Liver (tissue), 9 donors: ENCODE data around the gene TMEM44. TPM values are rescaled to one million over a fixed set of nuclear protein-coding genes. Genes with fewer than 3 reads are reported as not detected.

ENCODE experiments used
- DNase-seq: peaks from one replicate; pipeline ENCODE4 v3.0.0-alpha.2; 2017; ENCODE audit warnings: low spot score
- H3K27ac ChIP-seq, 2 donors: one replicate each; pipeline ENCODE4 v1.7.0; 2013; ENCODE audit warnings: inconsistent platforms in 2 of 2, low read length in 2 of 2, control low read depth in 1 of 2, low read depth in 1 of 2, mild to moderate bottlenecking in 1 of 2
- H3K27me3 ChIP-seq, 4 donors: one replicate each; pipeline versions ENCODE4 v1.6.1 to v1.7.0; 2013; ENCODE audit warnings: low read length in 3 of 4, inconsistent platforms in 1 of 4, mild to moderate bottlenecking in 1 of 4, moderate library complexity in 1 of 4; ENCODE audit not compliant: control insufficient read depth in 4 of 4, insufficient read depth in 4 of 4
- H3K36me3 ChIP-seq, 4 donors: one replicate each; pipeline versions ENCODE4 v1.6.1 to v1.7.0; 2013; ENCODE audit warnings: low read length in 3 of 4, mild to moderate bottlenecking in 3 of 4, low read depth in 1 of 4, moderate library complexity in 1 of 4; ENCODE audit not compliant: control insufficient read depth in 4 of 4, insufficient read depth in 3 of 4
- H3K4me1 ChIP-seq, 4 donors: one replicate each; pipeline versions ENCODE4 v1.6.1 to v1.7.0; 2013; ENCODE audit warnings: low read length in 3 of 4, mild to moderate bottlenecking in 3 of 4, moderate library complexity in 1 of 4; ENCODE audit not compliant: control insufficient read depth in 4 of 4, insufficient read depth in 4 of 4
- H3K4me3 ChIP-seq, 3 donors: one replicate each; pipeline versions ENCODE4 v1.6.1 to v1.7.0; 2013; ENCODE audit warnings: low read length in 3 of 3, control low read depth in 1 of 3, low read depth in 1 of 3, mild to moderate bottlenecking in 1 of 3
- H3K9ac ChIP-seq, 2 donors: one replicate each; pipeline ENCODE4 v1.7.0; 2013; ENCODE audit warnings: low read length in 2 of 2, mild to moderate bottlenecking in 2 of 2, moderate library complexity in 2 of 2, control low read depth in 1 of 2, low read depth in 1 of 2
- H3K9me3 ChIP-seq, 4 donors: one replicate each; pipeline versions ENCODE4 v1.6.1 to v1.7.0; 2013; ENCODE audit warnings: low read length in 3 of 4; ENCODE audit not compliant: control insufficient read depth in 4 of 4
- EGR1 ChIP-seq, 2 donors: IDR thresholded peaks; 2 replicates each; pipeline ENCODE4 v1.6.1; 2016 to 2018; ENCODE audit warnings: antibody characterized with exemption in 2 of 2, low read depth in 2 of 2
- FOXA1 ChIP-seq: IDR thresholded peaks from 2 replicates; pipeline ENCODE4 v1.6.1; 2016; ENCODE audit warnings: antibody characterized with exemption
- GABPA ChIP-seq, 2 donors: IDR thresholded peaks in 1 of 2; conservative IDR thresholded peaks in 1 of 2; 2 replicates each; pipeline ENCODE4 v1.6.1; 2016; ENCODE audit warnings: antibody characterized with exemption in 2 of 2, mild to moderate bottlenecking in 1 of 2, moderate library complexity in 1 of 2
- HNF4G ChIP-seq: IDR thresholded peaks from 2 replicates; pipeline ENCODE4 v1.6.1; 2016; ENCODE audit warnings: antibody characterized with exemption
- NR2F2 ChIP-seq: IDR thresholded peaks from 2 replicates; pipeline ENCODE4 v1.6.1; 2016; ENCODE audit warnings: antibody characterized with exemption
- RAD21 ChIP-seq, 2 donors: IDR thresholded peaks; 2 replicates each; pipeline ENCODE4 v1.6.1; 2016; ENCODE audit warnings: antibody characterized with exemption in 2 of 2, mild to moderate bottlenecking in 2 of 2
- RXRA ChIP-seq, 2 donors: IDR thresholded peaks; 2 replicates each; pipeline ENCODE4 v1.6.1; 2017 to 2018; ENCODE audit warnings: antibody characterized with exemption in 2 of 2, mild to moderate bottlenecking in 1 of 2
- YY1 ChIP-seq: IDR thresholded peaks from 2 replicates; pipeline ENCODE4 v1.6.1; 2016; ENCODE audit warnings: antibody characterized with exemption, mild to moderate bottlenecking
- WGBS: extraction: QIAGEN DNeasy Blood & Tissue Kit; methylation state at CpG from one replicate; pipeline ENCODE4 v1.1.7; 2013; 5-methylcytosine and 5-hydroxymethylcytosine counted together
- polyA plus RNA-seq, 2 donors: library from polyadenylated mRNA; stranded (reverse) in 1 of 2; unstranded in 1 of 2; fragments of 200-250 nt in 1 of 2; fragments of >200 nt in 1 of 2; fragmentation: Nextera tagmentation in 1 of 2; extraction: Ambion mirVana in 1 of 2; gene quantifications; one replicate each; pipeline versions ENCODE4 v1.2.1 to v1.2.3, GENCODE V29; 2013 to 2015
- total RNA-seq, 2 donors: library from RNA; depleted of rRNA; stranded (reverse); fragments of >200 nt; gene quantifications; one replicate each; pipeline ENCODE4 v1.2.3, GENCODE V29; 2014
- TF ChIP-seq, protein P1 (sequence below): fragments of 150-350 bp; IDR thresholded peaks from 2 replicates; pipeline ENCODE4 v1.5.1; 2017; ENCODE audit warnings: improper control_type of control experiment, low read depth, low read length; ENCODE audit not compliant: missing input control
- TF ChIP-seq, protein P2 (sequence below): IDR thresholded peaks from 2 replicates; pipeline ENCODE4 v1.6.1; 2016; ENCODE audit warnings: antibody characterized with exemption
- TF ChIP-seq, protein P3 (sequence below): IDR thresholded peaks from 2 replicates; pipeline ENCODE4 v1.6.1; 2016; ENCODE audit warnings: antibody characterized with exemption
- TF ChIP-seq, protein P4 (sequence below): IDR thresholded peaks from 2 replicates; pipeline ENCODE4 v1.6.1; 2016; ENCODE audit warnings: antibody characterized with exemption, mild to moderate bottlenecking
- donor health status: healthy.
- donor health status: healthy.
- donor health status: healthy.
- donor health status: healthy.
- donor health status: healthy.

TMEM44 gene
- total and polyA plus RNA-seq, 4 donors = 1.8 to 5.0 (median 3.2) TPM

DNA sequence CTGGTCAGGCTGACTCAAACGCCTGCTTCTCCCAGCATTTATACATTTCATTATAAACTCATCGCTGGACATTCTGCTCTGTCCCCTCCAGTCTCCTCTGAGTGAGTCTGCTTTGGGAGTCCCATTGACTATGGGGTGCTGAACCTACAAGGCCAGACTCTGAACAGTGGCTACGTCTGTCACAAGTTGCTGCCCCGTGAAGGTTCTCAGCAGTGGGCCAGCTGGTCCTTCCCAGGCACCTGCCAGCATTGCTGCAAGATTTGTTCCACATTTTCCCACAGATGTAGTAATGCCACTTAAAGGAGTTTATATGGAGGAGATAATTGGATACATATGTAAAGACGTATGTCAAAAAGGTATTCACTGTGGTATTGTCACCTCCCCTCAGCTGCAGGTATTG is 73.7 kb downstream of the TMEM44 start:
- 96% methylated on average over 5 of the region's 5 CpGs for WGBS
- no peak for DNase-seq

More for the DNA sequence above, 73.7 kb downstream of the TMEM44 start:
- TF ChIP-seq, protein P1, sequence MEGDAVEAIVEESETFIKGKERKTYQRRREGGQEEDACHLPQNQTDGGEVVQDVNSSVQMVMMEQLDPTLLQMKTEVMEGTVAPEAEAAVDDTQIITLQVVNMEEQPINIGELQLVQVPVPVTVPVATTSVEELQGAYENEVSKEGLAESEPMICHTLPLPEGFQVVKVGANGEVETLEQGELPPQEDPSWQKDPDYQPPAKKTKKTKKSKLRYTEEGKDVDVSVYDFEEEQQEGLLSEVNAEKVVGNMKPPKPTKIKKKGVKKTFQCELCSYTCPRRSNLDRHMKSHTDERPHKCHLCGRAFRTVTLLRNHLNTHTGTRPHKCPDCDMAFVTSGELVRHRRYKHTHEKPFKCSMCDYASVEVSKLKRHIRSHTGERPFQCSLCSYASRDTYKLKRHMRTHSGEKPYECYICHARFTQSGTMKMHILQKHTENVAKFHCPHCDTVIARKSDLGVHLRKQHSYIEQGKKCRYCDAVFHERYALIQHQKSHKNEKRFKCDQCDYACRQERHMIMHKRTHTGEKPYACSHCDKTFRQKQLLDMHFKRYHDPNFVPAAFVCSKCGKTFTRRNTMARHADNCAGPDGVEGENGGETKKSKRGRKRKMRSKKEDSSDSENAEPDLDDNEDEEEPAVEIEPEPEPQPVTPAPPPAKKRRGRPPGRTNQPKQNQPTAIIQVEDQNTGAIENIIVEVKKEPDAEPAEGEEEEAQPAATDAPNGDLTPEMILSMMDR = no peak
- TF ChIP-seq NR2F2 (no peak), HNF4G (no peak), FOXA1 (no peak), GABPA (IDR thresholded peaks at IDR 0.05 in 1 of 2, conservative IDR thresholded peaks at IDR 0.05 in 1 of 2) (no peak), RAD21 (IDR thresholded peaks at IDR 0.05) (no peak), YY1 (no peak), EGR1 (IDR thresholded peaks at IDR 0.05; ENCODE audit: low read depth in 2 of 2) (no peak), RXRA (IDR thresholded peaks at IDR 0.05) (no peak)
- TF ChIP-seq, protein P2, sequence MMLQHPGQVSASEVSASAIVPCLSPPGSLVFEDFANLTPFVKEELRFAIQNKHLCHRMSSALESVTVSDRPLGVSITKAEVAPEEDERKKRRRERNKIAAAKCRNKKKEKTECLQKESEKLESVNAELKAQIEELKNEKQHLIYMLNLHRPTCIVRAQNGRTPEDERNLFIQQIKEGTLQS = no peak
- TF ChIP-seq, protein P3, sequence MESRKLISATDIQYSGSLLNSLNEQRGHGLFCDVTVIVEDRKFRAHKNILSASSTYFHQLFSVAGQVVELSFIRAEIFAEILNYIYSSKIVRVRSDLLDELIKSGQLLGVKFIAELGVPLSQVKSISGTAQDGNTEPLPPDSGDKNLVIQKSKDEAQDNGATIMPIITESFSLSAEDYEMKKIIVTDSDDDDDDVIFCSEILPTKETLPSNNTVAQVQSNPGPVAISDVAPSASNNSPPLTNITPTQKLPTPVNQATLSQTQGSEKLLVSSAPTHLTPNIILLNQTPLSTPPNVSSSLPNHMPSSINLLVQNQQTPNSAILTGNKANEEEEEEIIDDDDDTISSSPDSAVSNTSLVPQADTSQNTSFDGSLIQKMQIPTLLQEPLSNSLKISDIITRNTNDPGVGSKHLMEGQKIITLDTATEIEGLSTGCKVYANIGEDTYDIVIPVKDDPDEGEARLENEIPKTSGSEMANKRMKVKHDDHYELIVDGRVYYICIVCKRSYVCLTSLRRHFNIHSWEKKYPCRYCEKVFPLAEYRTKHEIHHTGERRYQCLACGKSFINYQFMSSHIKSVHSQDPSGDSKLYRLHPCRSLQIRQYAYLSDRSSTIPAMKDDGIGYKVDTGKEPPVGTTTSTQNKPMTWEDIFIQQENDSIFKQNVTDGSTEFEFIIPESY = no peak
- TF ChIP-seq, protein P4, sequence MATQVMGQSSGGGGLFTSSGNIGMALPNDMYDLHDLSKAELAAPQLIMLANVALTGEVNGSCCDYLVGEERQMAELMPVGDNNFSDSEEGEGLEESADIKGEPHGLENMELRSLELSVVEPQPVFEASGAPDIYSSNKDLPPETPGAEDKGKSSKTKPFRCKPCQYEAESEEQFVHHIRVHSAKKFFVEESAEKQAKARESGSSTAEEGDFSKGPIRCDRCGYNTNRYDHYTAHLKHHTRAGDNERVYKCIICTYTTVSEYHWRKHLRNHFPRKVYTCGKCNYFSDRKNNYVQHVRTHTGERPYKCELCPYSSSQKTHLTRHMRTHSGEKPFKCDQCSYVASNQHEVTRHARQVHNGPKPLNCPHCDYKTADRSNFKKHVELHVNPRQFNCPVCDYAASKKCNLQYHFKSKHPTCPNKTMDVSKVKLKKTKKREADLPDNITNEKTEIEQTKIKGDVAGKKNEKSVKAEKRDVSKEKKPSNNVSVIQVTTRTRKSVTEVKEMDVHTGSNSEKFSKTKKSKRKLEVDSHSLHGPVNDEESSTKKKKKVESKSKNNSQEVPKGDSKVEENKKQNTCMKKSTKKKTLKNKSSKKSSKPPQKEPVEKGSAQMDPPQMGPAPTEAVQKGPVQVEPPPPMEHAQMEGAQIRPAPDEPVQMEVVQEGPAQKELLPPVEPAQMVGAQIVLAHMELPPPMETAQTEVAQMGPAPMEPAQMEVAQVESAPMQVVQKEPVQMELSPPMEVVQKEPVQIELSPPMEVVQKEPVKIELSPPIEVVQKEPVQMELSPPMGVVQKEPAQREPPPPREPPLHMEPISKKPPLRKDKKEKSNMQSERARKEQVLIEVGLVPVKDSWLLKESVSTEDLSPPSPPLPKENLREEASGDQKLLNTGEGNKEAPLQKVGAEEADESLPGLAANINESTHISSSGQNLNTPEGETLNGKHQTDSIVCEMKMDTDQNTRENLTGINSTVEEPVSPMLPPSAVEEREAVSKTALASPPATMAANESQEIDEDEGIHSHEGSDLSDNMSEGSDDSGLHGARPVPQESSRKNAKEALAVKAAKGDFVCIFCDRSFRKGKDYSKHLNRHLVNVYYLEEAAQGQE = no peak
- Histone ChIP-seq H3K27ac (peak overlapping the region; percentile 33 to 55), H3K36me3 (no peaks in the 10 kb centered on the region), H3K9ac (no peak overlapping the region), H3K4me3 (no peak overlapping the region), H3K9me3 (no peaks in the 10 kb centered on the region), H3K4me1 (peaks cover 6 to 25% (median 20%) of the 10 kb centered on the region in 4 donors), H3K27me3 (no peaks in the 10 kb centered on the region)
